Retinal pigment epithelial cell (primary cell): Measurements from ENCODE around the gene OST4.
A peak's percentile ranks its signal among the peaks of the same experiment; 100 is the strongest.

Experiments
- DNase-seq: peaks from one replicate; pipeline ENCODE4 v3.0.0-alpha.2; 2010; ENCODE audit warnings: low read depth
- H3K4me3 ChIP-seq: 2 replicates; pipeline ENCODE4 v1.5.1; 2011; ENCODE audit warnings: mild to moderate bottlenecking, low read length, control low read depth, moderate library complexity
- CTCF ChIP-seq: conservative IDR thresholded peaks from 2 replicates; pipeline ENCODE4 v1.5.1; 2011; ENCODE audit warnings: low read depth, low read length, control low read depth, inconsistent platforms

The OST4 gene

GRCh38 chr2:27074738-27075565 is 3.5 kb upstream of the OST4 start:
- DNase-seq: no peak
- H3K4me3 ChIP-seq: no peak overlapping the region
- TF ChIP-seq CTCF: no peak

GRCh38 chr2:27073782-27074181 is 2.3 kb upstream of the OST4 start:
- TF ChIP-seq CTCF: no peak
- no peak for DNase-seq
- H3K4me3 ChIP-seq: no peak overlapping the region

GRCh38 chr2:27072920-27073319 is 1.5 kb upstream of the OST4 start:
- TF ChIP-seq CTCF: no peak
- DNase-seq: no peak
- no peak overlapping the region for H3K4me3 ChIP-seq

- DNase-seq: no peak
- H3K4me3 ChIP-seq: peak overlapping the region; percentile 70
- no peak for TF ChIP-seq CTCF
These were observed 756 bp upstream of the OST4 start for GRCh38 chr2:27071990-27072830.

- no peak for DNase-seq
- peak overlapping the region; percentile 94 for H3K4me3 ChIP-seq
- TF ChIP-seq CTCF: no peak
These were observed 689 bp downstream of the OST4 start for GRCh38 chr2:27070653-27071276.

GRCh38 chr2:27069961-27070618 is 1.4 kb downstream of the OST4 start:
- DNase-seq: no peak
- peak overlapping the region; percentile 94 for H3K4me3 ChIP-seq
- TF ChIP-seq CTCF: no peak
